Fibroblast of the aortic adventitia (primary cell): ENCODE results near the gene FUOM. TPM values are rescaled to one million over a fixed set of nuclear protein-coding genes. Genes with fewer than 3 reads are reported as not detected.
A peak's percentile ranks its signal among the peaks of the same experiment; 100 is the strongest.

Source experiments
- DNase-seq: peaks from one replicate; pipeline ENCODE4 v3.0.0-alpha.2; 2010; ENCODE audit warnings: low read depth
- H3K4me3 ChIP-seq: 2 replicates; pipeline ENCODE4 v1.5.1; 2011; ENCODE audit warnings: low read depth, mild to moderate bottlenecking, control low read depth, low read length, moderate library complexity
- CTCF ChIP-seq: IDR thresholded peaks from 2 replicates; pipeline ENCODE4 v1.5.1; 2011; ENCODE audit warnings: mild to moderate bottlenecking, low read length, control low read depth, inconsistent platforms; ENCODE audit not compliant: insufficient read depth
- total RNA-seq: library from RNA; depleted of rRNA; stranded (reverse); fragments of >200 nt; gene quantifications from 2 replicates; pipeline ENCODE4 v1.2.3, GENCODE V29; 2012; ENCODE audit warnings: low replicate concordance

FUOM gene
- total RNA-seq, 1 donor, result 16.9 TPM

- no peak for TF ChIP-seq CTCF
- DNase-seq, result no peak
- no peak overlapping the region for H3K4me3 ChIP-seq
These were observed 21.7 kb downstream of the FUOM start for GRCh38 chr10:133336118-133336576.

GRCh38 chr10:133335246-133336117, 22.3 kb downstream of the FUOM start:
- peak; percentile 60 for DNase-seq

GRCh38 chr10:133334503-133335245, 23.1 kb downstream of the FUOM start:
- DNase-seq, result no peak
- no peak for TF ChIP-seq CTCF
- peak overlapping the region; percentile 46 for H3K4me3 ChIP-seq

More at GRCh38 chr10:133335246-133336117, 22.3 kb downstream of the FUOM start:
- no peak for TF ChIP-seq CTCF
- H3K4me3 ChIP-seq, result peak overlapping the region; percentile 46

- DNase-seq, result no peak
- no peak for TF ChIP-seq CTCF
- H3K4me3 ChIP-seq, result no peak overlapping the region
These were observed 24.7 kb downstream of the FUOM start for GRCh38 chr10:133332936-133333699.

GRCh38 chr10:133329491-133330202, 28.2 kb downstream of the FUOM start:
- DNase-seq, result peak; percentile 84
- peak; percentile 92 for TF ChIP-seq CTCF
- peak overlapping the region; percentile 39 for H3K4me3 ChIP-seq
